ENCODE measurements around the gene AXL.

Gene AXL

GRCh38 chr19:41218249-41218614 is 791 bp upstream of the AXL start:
- Histone ChIP-seq H3K9me3 (ENCODE audit: control insufficient read depth, insufficient read depth, low read length) (no peaks in the 10 kb centered on the region), H3K27me3 (ENCODE audit: control insufficient read depth, low read length) (no peaks in the 10 kb centered on the region), H3K4me3 (ENCODE audit: low read length) (no peak overlapping the region), H3K27ac (ENCODE audit: low read depth, low read length) (no peak overlapping the region), H4K20me1 (ENCODE audit: control insufficient read depth, insufficient read depth, low read depth, low read length) (no peaks in the 10 kb centered on the region), H3K4me2 (ENCODE audit: low read length) (no peak overlapping the region), H3K9me2 (replicated peaks; ENCODE audit: control insufficient read depth, low read length) (no peaks in the 10 kb centered on the region), H3K4me1 (ENCODE audit: control insufficient read depth, low read length) (no peaks in the 10 kb centered on the region), H3K79me2 (ENCODE audit: control insufficient read depth, low read length) (no peaks in the 10 kb centered on the region), H3K36me3 (ENCODE audit: control insufficient read depth, low read length) (no peaks in the 10 kb centered on the region), H3F3A (ENCODE audit: control insufficient read depth, insufficient read depth) (no peaks in the 10 kb centered on the region)
- no peak for TF ChIP-seq EZH2phosphoT487 (IDR thresholded peaks at IDR 0.05; ENCODE audit: borderline replicate concordance, low read length)
- TF ChIP-seq, protein P1, sequence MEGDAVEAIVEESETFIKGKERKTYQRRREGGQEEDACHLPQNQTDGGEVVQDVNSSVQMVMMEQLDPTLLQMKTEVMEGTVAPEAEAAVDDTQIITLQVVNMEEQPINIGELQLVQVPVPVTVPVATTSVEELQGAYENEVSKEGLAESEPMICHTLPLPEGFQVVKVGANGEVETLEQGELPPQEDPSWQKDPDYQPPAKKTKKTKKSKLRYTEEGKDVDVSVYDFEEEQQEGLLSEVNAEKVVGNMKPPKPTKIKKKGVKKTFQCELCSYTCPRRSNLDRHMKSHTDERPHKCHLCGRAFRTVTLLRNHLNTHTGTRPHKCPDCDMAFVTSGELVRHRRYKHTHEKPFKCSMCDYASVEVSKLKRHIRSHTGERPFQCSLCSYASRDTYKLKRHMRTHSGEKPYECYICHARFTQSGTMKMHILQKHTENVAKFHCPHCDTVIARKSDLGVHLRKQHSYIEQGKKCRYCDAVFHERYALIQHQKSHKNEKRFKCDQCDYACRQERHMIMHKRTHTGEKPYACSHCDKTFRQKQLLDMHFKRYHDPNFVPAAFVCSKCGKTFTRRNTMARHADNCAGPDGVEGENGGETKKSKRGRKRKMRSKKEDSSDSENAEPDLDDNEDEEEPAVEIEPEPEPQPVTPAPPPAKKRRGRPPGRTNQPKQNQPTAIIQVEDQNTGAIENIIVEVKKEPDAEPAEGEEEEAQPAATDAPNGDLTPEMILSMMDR (IDR thresholded peaks at IDR 0.05; ENCODE audit: low read depth, low read length, poor library complexity, severe bottlenecking), result no peak

DNA sequence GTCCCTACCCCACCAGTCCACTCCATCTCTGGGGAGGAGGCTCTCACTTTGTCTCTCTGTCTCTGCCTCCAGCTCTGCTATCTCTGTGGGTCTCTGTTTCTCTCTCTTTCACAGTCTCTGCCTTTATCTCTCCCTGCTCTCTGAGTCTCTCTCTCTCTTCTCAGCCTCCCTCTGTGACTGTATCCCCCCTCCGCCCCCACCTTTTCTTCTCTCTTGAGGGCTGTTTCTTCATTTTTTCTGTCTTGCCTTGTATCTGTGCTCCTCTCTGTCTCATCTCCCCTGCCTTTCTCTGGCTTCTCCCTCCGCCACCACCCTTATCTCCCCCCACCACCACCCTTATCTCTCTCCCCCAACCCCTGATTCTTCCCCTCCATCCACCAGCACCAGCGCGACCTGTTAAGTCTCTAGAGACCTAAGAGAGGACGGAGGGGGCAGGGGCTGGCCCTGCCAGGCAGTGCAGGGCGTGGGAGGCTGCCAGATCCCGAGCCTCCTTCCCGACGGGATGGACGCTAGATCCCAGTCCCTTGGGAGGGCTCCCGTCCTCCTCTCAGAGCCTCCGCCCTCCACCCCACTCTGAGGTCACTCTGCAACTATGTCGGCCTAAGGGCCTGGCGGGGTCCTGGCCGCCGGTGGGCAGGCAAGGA is 1.0 kb downstream of the AXL start:
- Histone ChIP-seq H3K27ac (ENCODE audit: low read depth, low read length) (no peak overlapping the region), H3K4me3 (ENCODE audit: low read length) (no peak overlapping the region)

DNA sequence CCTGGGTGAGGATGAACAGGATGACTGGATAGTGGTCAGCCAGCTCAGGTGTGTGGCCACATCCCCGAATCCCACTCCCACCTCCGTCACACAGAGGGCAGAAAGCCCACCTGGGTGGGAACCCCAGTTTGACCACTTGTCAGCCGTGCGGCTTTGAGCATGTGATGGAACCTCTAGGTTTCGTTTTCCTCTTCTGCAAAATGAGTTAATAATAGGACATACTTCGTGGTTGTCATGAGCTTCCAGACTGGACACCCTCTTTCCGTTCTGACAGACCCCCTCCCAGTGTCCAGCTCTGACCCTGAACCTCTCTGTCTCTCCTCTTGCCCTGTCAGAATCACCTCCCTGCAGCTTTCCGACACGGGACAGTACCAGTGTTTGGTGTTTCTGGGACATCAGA is 1.8 kb downstream of the AXL start:
- no peaks in the 10 kb centered on the region for H3K36me3 ChIP-seq (ENCODE audit: control insufficient read depth, low read length)
- H3K9me3 ChIP-seq (ENCODE audit: control insufficient read depth, insufficient read depth, low read length), result no peaks in the 10 kb centered on the region
- H4K20me1 ChIP-seq (ENCODE audit: control insufficient read depth, insufficient read depth, low read depth, low read length), result no peaks in the 10 kb centered on the region
- H3K4me3 ChIP-seq (ENCODE audit: low read length), result no peak overlapping the region
- H3K4me2 ChIP-seq (ENCODE audit: low read length), result no peak overlapping the region
- no peaks in the 10 kb centered on the region for H3K27me3 ChIP-seq (ENCODE audit: control insufficient read depth, low read length)
- TF ChIP-seq, protein P1 (IDR thresholded peaks at IDR 0.05; ENCODE audit: low read depth, low read length, poor library complexity, severe bottlenecking), result no peak
- no peak for TF ChIP-seq EZH2phosphoT487 (IDR thresholded peaks at IDR 0.05; ENCODE audit: borderline replicate concordance, low read length)
- H3K27ac ChIP-seq (ENCODE audit: low read depth, low read length), result no peak overlapping the region
- H3F3A ChIP-seq (ENCODE audit: control insufficient read depth, insufficient read depth), result no peaks in the 10 kb centered on the region
- H3K4me1 ChIP-seq (ENCODE audit: control insufficient read depth, low read length), result no peaks in the 10 kb centered on the region
- no peaks in the 10 kb centered on the region for H3K9me2 ChIP-seq (replicated peaks; ENCODE audit: control insufficient read depth, low read length)
- H3K79me2 ChIP-seq (ENCODE audit: control insufficient read depth, low read length), result no peaks in the 10 kb centered on the region

More for the DNA sequence above, 1.0 kb downstream of the AXL start:
- no peaks in the 10 kb centered on the region for H3K36me3 ChIP-seq (ENCODE audit: control insufficient read depth, low read length)
- H3F3A ChIP-seq (ENCODE audit: control insufficient read depth, insufficient read depth), result no peaks in the 10 kb centered on the region
- H3K4me1 ChIP-seq (ENCODE audit: control insufficient read depth, low read length), result no peaks in the 10 kb centered on the region
- no peak overlapping the region for H3K4me2 ChIP-seq (ENCODE audit: low read length)
- H3K9me3 ChIP-seq (ENCODE audit: control insufficient read depth, insufficient read depth, low read length), result no peaks in the 10 kb centered on the region
- no peaks in the 10 kb centered on the region for H4K20me1 ChIP-seq (ENCODE audit: control insufficient read depth, insufficient read depth, low read depth, low read length)
- H3K9me2 ChIP-seq (replicated peaks; ENCODE audit: control insufficient read depth, low read length), result no peaks in the 10 kb centered on the region
- no peaks in the 10 kb centered on the region for H3K27me3 ChIP-seq (ENCODE audit: control insufficient read depth, low read length)
- TF ChIP-seq, protein P1 (IDR thresholded peaks at IDR 0.05; ENCODE audit: low read depth, low read length, poor library complexity, severe bottlenecking), result no peak
- TF ChIP-seq EZH2phosphoT487 (IDR thresholded peaks at IDR 0.05; ENCODE audit: borderline replicate concordance, low read length), result no peak
- no peaks in the 10 kb centered on the region for H3K79me2 ChIP-seq (ENCODE audit: control insufficient read depth, low read length)

All from DOHH2 (cell line).